H9 (cell line): Measurements from ENCODE around the gene LRRC45. TPM values are rescaled to one million over a fixed set of nuclear protein-coding genes. Genes with fewer than 3 reads are reported as not detected.

Experiments
- DNase-seq: peaks from one replicate; pipeline ENCODE4 v3.0.0-alpha.2; 2017
- H2AFZ ChIP-seq: one replicate; pipeline ENCODE4 v1.6.1; 2013; ENCODE audit warnings: mild to moderate bottlenecking, low read length, control low read depth, moderate library complexity
- H2AK5ac ChIP-seq: 2 replicates; pipeline ENCODE4 v1.6.1; 2013; ENCODE audit warnings: low read length, control low read depth, mixed read lengths; ENCODE audit not compliant: insufficient read length
- H2BK120ac ChIP-seq: one replicate; pipeline ENCODE4 v1.6.1; 2013; ENCODE audit warnings: low read depth, mild to moderate bottlenecking, low read length, control low read depth, inconsistent platforms; ENCODE audit not compliant: poor library complexity, severe bottlenecking
- H2BK12ac ChIP-seq: 2 replicates; pipeline ENCODE4 v1.6.1; 2013; ENCODE audit warnings: low read length, control low read depth, mixed read lengths, low read depth; ENCODE audit not compliant: insufficient read length
- H2BK15ac ChIP-seq: 2 replicates; pipeline ENCODE4 v1.6.1; 2013; ENCODE audit warnings: low read depth, low read length, control low read depth
- H2BK20ac ChIP-seq: one replicate; pipeline ENCODE4 v1.6.1; 2013; ENCODE audit warnings: low read depth, mild to moderate bottlenecking, low read length, control low read depth, inconsistent platforms; ENCODE audit not compliant: poor library complexity, severe bottlenecking
- H2BK5ac ChIP-seq: 2 replicates; pipeline ENCODE4 v1.6.1; 2013; ENCODE audit warnings: low read length, control low read depth, mixed read lengths; ENCODE audit not compliant: insufficient read length
- H3K14ac ChIP-seq: 2 replicates; pipeline ENCODE4 v1.6.1; 2013; ENCODE audit warnings: low read length, control low read depth; ENCODE audit not compliant: insufficient read depth
- H3K18ac ChIP-seq: 2 replicates; pipeline ENCODE4 v1.6.1; 2013; ENCODE audit warnings: low read depth, mild to moderate bottlenecking, mixed read lengths, low read length, control low read depth; ENCODE audit not compliant: insufficient read length
- H3K23ac ChIP-seq: 2 replicates; pipeline ENCODE4 v1.6.1; 2013; ENCODE audit warnings: low read length, control low read depth, mixed read lengths, low read depth; ENCODE audit not compliant: insufficient read length
- H3K23me2 ChIP-seq: 2 replicates; pipeline ENCODE4 v1.6.1; 2013; ENCODE audit warnings: low read depth, mild to moderate bottlenecking, mixed read lengths, low read length, control low read depth; ENCODE audit not compliant: insufficient read length, poor library complexity, severe bottlenecking
- H3K27ac ChIP-seq: 2 replicates; pipeline ENCODE4 v1.5.1; 2013; ENCODE audit warnings: low read length, control low read depth, mixed read lengths, low read depth; ENCODE audit not compliant: insufficient read length
- H3K27me3 ChIP-seq: 2 replicates; pipeline ENCODE4 v1.6.1; 2013; ENCODE audit warnings: low read length, control low read depth, inconsistent platforms; ENCODE audit not compliant: insufficient read depth
- H3K4ac ChIP-seq: 2 replicates; pipeline ENCODE4 v1.6.1; 2013; ENCODE audit warnings: low read depth, mild to moderate bottlenecking, control low read depth, inconsistent platforms, low read length, moderate library complexity
- H3K4me1 ChIP-seq: 2 replicates; pipeline ENCODE4 v1.6.1; 2013; ENCODE audit warnings: low read length, control low read depth, inconsistent platforms; ENCODE audit not compliant: insufficient read depth
- H3K4me2 ChIP-seq: 2 replicates; pipeline ENCODE4 v1.6.1; 2013; ENCODE audit warnings: low read length, control low read depth, mixed read lengths; ENCODE audit not compliant: insufficient read length, insufficient read depth
- H3K56ac ChIP-seq: 2 replicates; pipeline ENCODE4 v1.6.1; 2013; ENCODE audit warnings: low read depth, mild to moderate bottlenecking, mixed read lengths, low read length, control low read depth; ENCODE audit not compliant: insufficient read length
- H3K79me1 ChIP-seq: 2 replicates; pipeline ENCODE4 v1.6.1; 2013; ENCODE audit warnings: low read depth, mild to moderate bottlenecking, moderate library complexity, low read length, control low read depth, inconsistent platforms; ENCODE audit not compliant: insufficient read depth, poor library complexity, severe bottlenecking
- H3K79me2 ChIP-seq: 2 replicates; pipeline ENCODE4 v1.6.1; 2013; ENCODE audit warnings: low read length, control low read depth, inconsistent platforms; ENCODE audit not compliant: insufficient read depth
- H3K9ac ChIP-seq: 2 replicates; pipeline ENCODE4 v1.6.1; 2013; ENCODE audit warnings: low read length, control low read depth, mixed read lengths; ENCODE audit not compliant: insufficient read length; ENCODE audit errors: extremely low read depth
- H3K9me3 ChIP-seq: one replicate; pipeline ENCODE4 v1.6.1; 2013; ENCODE audit warnings: low read depth, low read length, inconsistent platforms; ENCODE audit not compliant: control insufficient read depth
- H3T11ph ChIP-seq: one replicate; pipeline ENCODE4 v1.6.1; 2013; ENCODE audit warnings: mild to moderate bottlenecking, low read length, control low read depth, inconsistent platforms
- H4K20me1 ChIP-seq: one replicate; pipeline ENCODE4 v1.6.1; 2013; ENCODE audit not compliant: control insufficient read depth, insufficient read length, insufficient read depth
- H4K5ac ChIP-seq: 2 replicates; pipeline ENCODE4 v1.6.1; 2013; ENCODE audit warnings: low read depth, mild to moderate bottlenecking, mixed read lengths, low read length, control low read depth; ENCODE audit not compliant: insufficient read length
- H4K8ac ChIP-seq: replicated peaks from 2 replicates; pipeline ENCODE4 v1.6.1; 2013; ENCODE audit warnings: low read length, control low read depth, mixed read lengths, low read depth; ENCODE audit not compliant: insufficient read length
- H4K91ac ChIP-seq: 2 replicates; pipeline ENCODE4 v1.6.1; 2013; ENCODE audit warnings: low read depth, mild to moderate bottlenecking, moderate library complexity, mixed read lengths, low read length, control low read depth; ENCODE audit not compliant: insufficient read length
- H3K27ac Mint-ChIP-seq, 3 experiments: 2 replicates in 2 of 3; 3 replicates in 1 of 3; pipeline ENCODE4 v1.8.0; 2020 to 2021; ENCODE audit warnings: mixed read lengths in 3 of 3, mild to moderate bottlenecking in 1 of 3, moderate library complexity in 1 of 3
- H3K27me3 Mint-ChIP-seq: 2 replicates; pipeline ENCODE4 v1.8.0; 2021; ENCODE audit warnings: low read depth, mild to moderate bottlenecking, moderate library complexity, mixed read lengths
- H3K36me3 Mint-ChIP-seq, 3 experiments: 2 replicates in 2 of 3; 3 replicates in 1 of 3; pipeline ENCODE4 v1.8.0; 2020 to 2021; ENCODE audit warnings: low read depth in 3 of 3, mixed read lengths in 3 of 3; ENCODE audit not compliant: insufficient read depth in 1 of 3
- H3K4me1 Mint-ChIP-seq, 2 experiments: 2 replicates each; pipeline ENCODE4 v1.8.0; 2020; ENCODE audit warnings: mixed read lengths in 2 of 2
- H3K4me3 Mint-ChIP-seq, 2 experiments: 2 replicates in 1 of 2; 3 replicates in 1 of 2; pipeline ENCODE4 v1.8.0; 2020 to 2021; ENCODE audit warnings: mild to moderate bottlenecking in 2 of 2, mixed read lengths in 2 of 2, moderate library complexity in 1 of 2
- H3K9me3 Mint-ChIP-seq, 2 experiments: 2 replicates in 1 of 2; 3 replicates in 1 of 2; pipeline ENCODE4 v1.8.0; 2020; ENCODE audit warnings: mild to moderate bottlenecking in 2 of 2, mixed read lengths in 2 of 2, moderate library complexity in 1 of 2
- WGBS: extraction: QIAGEN DNeasy Blood & Tissue Kit; methylation state at CpG from one replicate; pipeline ENCODE4 v1.1.7; 2013; ENCODE audit warnings: missing lambda C conversion rate, low lambda C conversion rate, mixed read lengths; ENCODE audit not compliant: insufficient read length; ENCODE audit errors: extremely low coverage; 5-methylcytosine and 5-hydroxymethylcytosine counted together
- total RNA-seq: library from RNA; stranded (reverse); gene quantifications from 2 replicates; pipeline ENCODE4 v1.2.1, GENCODE V29; 2021
- TF ChIP-seq, protein P1 (sequence below): fragments of 200-600 bp; sonication (generic); conservative IDR thresholded peaks from 3 replicates; pipeline ENCODE4 v1.8.0; 2021; ENCODE audit warnings: antibody characterized with exemption, mild to moderate bottlenecking

The LRRC45 gene
- total RNA-seq, 1 experiment from 2014 or later: 28.7 TPM

DNA sequence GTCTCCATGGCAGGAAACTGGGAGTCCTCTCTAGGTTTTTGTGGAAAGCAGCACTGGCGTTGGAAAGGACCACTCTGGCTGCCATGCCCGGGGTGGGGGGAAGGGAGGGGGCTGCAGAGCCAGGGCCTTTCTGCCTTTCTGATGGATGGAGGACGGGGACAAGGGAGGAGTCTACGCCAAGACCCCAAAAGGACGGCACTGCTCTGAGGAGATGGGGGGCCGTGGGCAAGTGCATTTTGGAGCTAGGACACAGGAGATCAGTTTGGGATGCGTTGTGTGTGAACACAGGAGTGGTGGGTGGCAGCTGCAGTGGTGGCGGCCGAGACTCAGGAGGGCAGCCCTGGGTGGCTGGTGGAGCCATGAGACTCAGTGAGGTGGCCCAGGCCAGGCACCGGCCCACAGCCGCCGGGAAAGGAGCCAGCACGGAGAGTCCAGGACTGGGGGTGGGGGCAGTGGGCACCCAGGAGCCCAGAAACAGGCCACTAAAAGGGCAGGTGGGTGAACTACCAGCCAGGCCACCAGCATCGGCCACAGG, 2.5 kb upstream of the LRRC45 start:
- H2BK5ac ChIP-seq: no peak overlapping the region
- H3K27me3 ChIP-seq: no peaks in the 10 kb centered on the region
- H3K14ac ChIP-seq: no peak overlapping the region; the same call in 1 of the 2 replicates
- H3K79me2 ChIP-seq: no peaks in the 10 kb centered on the region
- H4K20me1 ChIP-seq: no peaks in the 10 kb centered on the region
- H3K79me1 ChIP-seq: peaks cover 5% of the 10 kb centered on the region
- H2BK15ac ChIP-seq: no peak overlapping the region
- Mint-ChIP-seq H3K27me3 (no peaks in the 10 kb centered on the region; the same call in 1 of the 2 replicates), H3K4me3 (peak overlapping the region in 1 of 2 experiments; percentile 88; a peak in 1 of 5 replicates), H3K27ac (no peak overlapping the region; a peak in 1 of 7 replicates), H3K4me1 (peaks cover 7 to 16% of the 10 kb centered on the region in 2 experiments), H3K36me3 (peaks cover 3 to 12% (median 5%) of the 10 kb centered on the region in 3 experiments; a peak in 5 of 7 replicates), H3K9me3 (no peaks in the 10 kb centered on the region)
- no peak overlapping the region for H3K56ac ChIP-seq
- no peak for DNase-seq
- no peak overlapping the region for H2BK12ac ChIP-seq
- no peak overlapping the region for H2BK120ac ChIP-seq
- H3K23ac ChIP-seq: no peak overlapping the region
- no peak overlapping the region for H3T11ph ChIP-seq
- H2AFZ ChIP-seq: no peak overlapping the region
- no peak overlapping the region for H2AK5ac ChIP-seq
- H3K4ac ChIP-seq: no peak overlapping the region
- no peak overlapping the region for H4K5ac ChIP-seq
- TF ChIP-seq, protein P1, sequence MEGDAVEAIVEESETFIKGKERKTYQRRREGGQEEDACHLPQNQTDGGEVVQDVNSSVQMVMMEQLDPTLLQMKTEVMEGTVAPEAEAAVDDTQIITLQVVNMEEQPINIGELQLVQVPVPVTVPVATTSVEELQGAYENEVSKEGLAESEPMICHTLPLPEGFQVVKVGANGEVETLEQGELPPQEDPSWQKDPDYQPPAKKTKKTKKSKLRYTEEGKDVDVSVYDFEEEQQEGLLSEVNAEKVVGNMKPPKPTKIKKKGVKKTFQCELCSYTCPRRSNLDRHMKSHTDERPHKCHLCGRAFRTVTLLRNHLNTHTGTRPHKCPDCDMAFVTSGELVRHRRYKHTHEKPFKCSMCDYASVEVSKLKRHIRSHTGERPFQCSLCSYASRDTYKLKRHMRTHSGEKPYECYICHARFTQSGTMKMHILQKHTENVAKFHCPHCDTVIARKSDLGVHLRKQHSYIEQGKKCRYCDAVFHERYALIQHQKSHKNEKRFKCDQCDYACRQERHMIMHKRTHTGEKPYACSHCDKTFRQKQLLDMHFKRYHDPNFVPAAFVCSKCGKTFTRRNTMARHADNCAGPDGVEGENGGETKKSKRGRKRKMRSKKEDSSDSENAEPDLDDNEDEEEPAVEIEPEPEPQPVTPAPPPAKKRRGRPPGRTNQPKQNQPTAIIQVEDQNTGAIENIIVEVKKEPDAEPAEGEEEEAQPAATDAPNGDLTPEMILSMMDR: no peak
- H3K9me3 ChIP-seq: no peaks in the 10 kb centered on the region
- H3K4me2 ChIP-seq: no peak overlapping the region
- no peak overlapping the region for H3K9ac ChIP-seq
- no CpG with 5 or more reads among the region's 14 CpGs for WGBS
- H3K18ac ChIP-seq: no peak overlapping the region
- no peaks in the 10 kb centered on the region for H3K4me1 ChIP-seq
- no peak overlapping the region for H2BK20ac ChIP-seq
- no peak overlapping the region for H3K27ac ChIP-seq
- H4K91ac ChIP-seq: no peak overlapping the region
- H3K23me2 ChIP-seq: peaks cover 5% of the 10 kb centered on the region
- H4K8ac ChIP-seq: no peak overlapping the region
